Measurements from ENCODE around the gene SLC25A11. TPM values are rescaled to one million over a fixed set of nuclear protein-coding genes. Genes with fewer than 3 reads are reported as not detected.

SLC25A11 gene
- total and polyA plus RNA-seq, 9 donors, result 39.8 to 60.3 (median 55.9) TPM

DNA sequence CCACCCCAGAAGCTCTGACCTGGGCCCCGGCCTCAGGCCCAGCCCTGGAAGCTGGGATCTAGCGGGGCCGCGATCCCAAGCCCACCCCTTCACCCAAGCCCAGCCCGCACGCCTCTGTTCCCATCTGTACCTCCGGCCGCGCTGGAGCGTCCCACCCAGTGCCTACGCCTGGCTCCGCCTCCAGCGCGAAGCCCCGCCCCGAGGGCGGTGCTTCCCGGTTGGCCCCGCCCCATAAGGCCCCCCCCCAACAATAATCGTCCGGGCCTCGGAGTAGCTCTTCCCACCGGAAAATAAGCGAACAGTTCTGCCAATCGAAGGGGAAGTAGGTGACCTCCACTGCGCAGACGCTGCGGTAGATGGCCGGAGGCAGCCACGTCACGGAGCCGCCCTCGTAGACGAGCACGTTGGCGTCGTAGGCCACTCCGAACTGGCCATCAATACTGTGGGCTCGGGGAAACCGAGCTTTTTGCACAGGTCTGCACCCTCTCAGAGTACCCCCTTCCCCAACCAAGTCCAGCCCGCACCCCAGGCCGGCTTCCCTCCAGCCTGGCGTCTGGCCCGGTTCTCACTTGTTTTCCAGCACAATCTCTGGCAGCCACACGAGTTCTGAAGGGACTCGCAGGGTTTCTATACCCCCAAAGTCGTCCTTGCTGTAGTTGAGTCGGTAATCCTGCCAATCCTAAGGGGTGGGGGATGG is 38.0 kb downstream of the SLC25A11 start:
- 35% methylated on average over 45 of the region's 48 CpGs for WGBS (ENCODE audit: insufficient coverage)
- Histone ChIP-seq H3K9me3 (replicated peaks; ENCODE audit: control insufficient read depth, low read depth, low read length) (no peaks in the 10 kb centered on the region), H3K27ac (ENCODE audit: low read length) (peak overlapping the region; percentile 75), H3K4me1 (ENCODE audit: control insufficient read depth, insufficient read depth, low read length) (peaks cover 51% of the 10 kb centered on the region), H3K4me3 (ENCODE audit: low read length) (no peak overlapping the region), H3K36me3 (ENCODE audit: control insufficient read depth, insufficient read depth, low read length) (peaks cover 8% of the 10 kb centered on the region), H3K27me3 (ENCODE audit: control insufficient read depth, insufficient read depth, low read length) (peaks cover 38% of the 10 kb centered on the region)
- DNase-seq, result peak; percentile 76

DNA sequence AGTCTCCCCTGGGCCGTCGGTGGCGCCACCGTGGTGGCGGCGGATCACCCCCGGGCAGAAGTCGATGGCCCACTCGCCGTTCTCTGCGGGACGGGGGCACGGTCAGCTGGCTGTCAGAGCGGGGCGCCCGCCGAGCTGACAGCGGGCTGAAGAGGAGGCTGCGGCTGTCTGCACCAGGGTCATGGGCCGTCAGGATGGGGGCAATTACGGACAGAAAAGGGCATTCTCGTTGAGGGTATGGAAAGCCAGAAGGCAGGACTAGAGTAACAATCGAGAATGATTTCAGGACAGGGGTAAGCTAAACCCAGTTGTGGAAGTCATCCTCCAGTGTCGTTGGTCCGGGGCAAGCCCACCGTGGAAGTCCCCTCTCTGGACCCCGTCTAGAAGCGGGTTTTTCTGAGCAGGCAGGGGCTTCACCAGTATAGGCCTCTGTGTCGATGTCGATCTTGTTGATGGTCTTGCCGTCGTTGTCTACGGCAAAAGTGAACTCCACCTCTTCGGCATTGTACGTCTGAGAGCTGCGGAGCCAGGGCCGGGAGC is 38.7 kb downstream of the SLC25A11 start:
- peaks cover 51% of the 10 kb centered on the region for H3K4me1 ChIP-seq (ENCODE audit: control insufficient read depth, insufficient read depth, low read length)
- 42% methylated on average over 36 of the region's 37 CpGs for WGBS (ENCODE audit: insufficient coverage)
- no peaks in the 10 kb centered on the region for H3K9me3 ChIP-seq (replicated peaks; ENCODE audit: control insufficient read depth, low read depth, low read length)
- peak overlapping the region; percentile 69 for H3K27ac ChIP-seq (ENCODE audit: low read length)
- H3K4me3 ChIP-seq (ENCODE audit: low read length), result peak overlapping the region; percentile 8
- DNase-seq, result no peak
- H3K27me3 ChIP-seq (ENCODE audit: control insufficient read depth, insufficient read depth, low read length), result peaks cover 38% of the 10 kb centered on the region
- H3K36me3 ChIP-seq (ENCODE audit: control insufficient read depth, insufficient read depth, low read length), result peaks cover 14% of the 10 kb centered on the region

DNA sequence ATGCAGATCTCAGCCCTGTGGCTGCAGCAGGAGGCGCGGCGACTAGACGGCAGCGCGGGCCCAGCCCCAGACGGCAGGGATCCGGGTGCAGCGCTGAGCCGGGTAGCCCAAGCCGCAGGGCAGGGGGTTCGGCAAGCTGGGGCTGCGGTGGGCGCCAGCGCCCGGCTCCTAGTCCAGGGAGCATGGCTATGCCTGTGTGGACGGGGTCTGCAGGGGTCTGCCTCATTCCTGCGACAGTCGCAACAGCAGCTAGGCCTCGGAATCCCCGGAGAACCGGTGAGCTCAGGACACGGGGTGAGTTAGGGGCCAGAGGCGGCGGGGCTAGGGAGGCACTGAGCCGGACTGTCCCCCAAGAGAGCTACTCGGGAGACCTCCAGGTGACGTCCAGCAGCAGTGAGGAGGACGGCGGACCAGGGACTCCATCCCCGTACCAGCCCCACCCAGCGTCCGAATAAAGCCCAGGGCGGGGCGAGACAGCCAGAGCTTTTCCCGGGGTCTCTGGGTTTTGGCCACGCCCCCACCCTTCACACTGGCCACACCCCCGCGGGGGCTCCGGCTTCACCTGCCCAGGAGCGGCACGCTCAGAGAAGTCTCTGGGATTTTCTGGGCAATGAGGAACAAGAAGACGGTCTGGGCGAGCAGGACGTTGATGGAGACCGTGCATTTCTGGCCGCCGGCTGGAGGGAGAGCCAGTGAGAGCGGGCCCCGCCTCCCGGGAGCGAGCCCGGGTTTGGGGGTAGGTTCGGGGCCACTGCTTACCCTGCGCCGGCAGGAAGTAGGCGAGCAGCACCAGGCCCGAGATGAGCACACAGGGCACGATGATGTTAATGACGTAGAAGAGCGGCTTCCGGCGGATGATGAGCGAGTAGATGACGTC is 39.4 kb downstream of the SLC25A11 start:
- H3K27ac ChIP-seq (ENCODE audit: low read length), result no peak overlapping the region
- peak overlapping the region; percentile 8 for H3K4me3 ChIP-seq (ENCODE audit: low read length)
- DNase-seq, result peak; percentile 56
- peaks cover 38% of the 10 kb centered on the region for H3K27me3 ChIP-seq (ENCODE audit: control insufficient read depth, insufficient read depth, low read length)
- H3K4me1 ChIP-seq (ENCODE audit: control insufficient read depth, insufficient read depth, low read length), result peaks cover 51% of the 10 kb centered on the region
- H3K36me3 ChIP-seq (ENCODE audit: control insufficient read depth, insufficient read depth, low read length), result peaks cover 21% of the 10 kb centered on the region
- 15% methylated on average over 58 of the region's 65 CpGs for WGBS (ENCODE audit: insufficient coverage)
- H3K9me3 ChIP-seq (replicated peaks; ENCODE audit: control insufficient read depth, low read depth, low read length), result no peaks in the 10 kb centered on the region

DNA sequence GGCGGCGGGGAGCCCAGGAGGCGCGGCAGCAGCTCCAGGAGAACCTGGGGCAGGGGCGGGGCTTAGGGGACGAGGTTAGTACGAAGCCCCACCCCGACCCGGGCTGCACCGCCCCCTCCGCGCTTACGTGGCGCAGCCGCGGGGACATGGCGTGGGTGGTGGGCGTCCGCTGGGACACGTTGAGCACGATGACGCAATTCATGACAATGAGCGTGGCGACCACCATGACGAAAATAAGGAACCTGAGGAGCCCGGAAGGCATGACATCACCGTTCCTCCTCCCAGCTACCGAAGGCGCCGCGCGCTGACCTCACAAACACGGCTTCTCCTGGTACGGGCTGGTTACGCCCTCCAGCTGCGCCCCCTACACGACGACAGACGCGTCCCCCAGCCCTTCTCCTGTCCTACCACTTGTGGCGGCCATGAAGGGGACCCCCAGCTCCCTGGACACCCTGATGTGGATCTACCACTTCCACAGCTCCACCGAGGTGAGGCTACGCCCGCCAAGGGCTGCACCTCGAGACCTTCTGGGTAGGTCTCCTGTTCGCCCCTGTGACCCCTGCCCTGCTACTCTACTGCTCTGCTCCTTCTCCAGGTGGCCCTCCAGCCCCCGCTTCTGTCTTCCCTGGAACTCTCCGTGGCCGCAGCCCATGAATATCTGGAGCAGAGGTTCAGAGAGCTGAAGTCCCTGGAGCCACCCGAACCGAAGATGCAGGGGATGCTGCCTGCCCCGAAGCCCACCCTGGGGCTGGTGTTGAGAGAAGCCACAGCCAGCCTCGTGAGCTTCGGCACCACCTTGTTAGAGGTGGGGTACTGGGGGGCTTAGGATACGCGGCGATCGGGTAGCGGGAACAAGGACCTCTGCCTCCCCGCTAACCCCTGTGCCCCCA is 40.3 kb downstream of the SLC25A11 start, which contains the start of gene C17orf107:
Gene C17orf107 (plus strand): TSS at position 196 of the 890 bp plus-strand sequence. CDS start 227 bp downstream, at position 423.
- Histone ChIP-seq H3K27me3 (ENCODE audit: control insufficient read depth, insufficient read depth, low read length) (peaks cover 38% of the 10 kb centered on the region), H3K4me1 (ENCODE audit: control insufficient read depth, insufficient read depth, low read length) (peaks cover 51% of the 10 kb centered on the region), H3K9me3 (replicated peaks; ENCODE audit: control insufficient read depth, low read depth, low read length) (no peaks in the 10 kb centered on the region), H3K27ac (ENCODE audit: low read length) (peak within 1 kb of the TSS; percentile 20), H3K36me3 (ENCODE audit: control insufficient read depth, insufficient read depth, low read length) (peaks cover 29% of the 10 kb centered on the region), H3K4me3 (ENCODE audit: low read length) (peak within 1 kb of the TSS; percentile 45)
- peak; percentile 87 for DNase-seq
- WGBS (ENCODE audit: insufficient coverage), result 9% methylated on average over 54 of the region's 60 CpGs

DNA sequence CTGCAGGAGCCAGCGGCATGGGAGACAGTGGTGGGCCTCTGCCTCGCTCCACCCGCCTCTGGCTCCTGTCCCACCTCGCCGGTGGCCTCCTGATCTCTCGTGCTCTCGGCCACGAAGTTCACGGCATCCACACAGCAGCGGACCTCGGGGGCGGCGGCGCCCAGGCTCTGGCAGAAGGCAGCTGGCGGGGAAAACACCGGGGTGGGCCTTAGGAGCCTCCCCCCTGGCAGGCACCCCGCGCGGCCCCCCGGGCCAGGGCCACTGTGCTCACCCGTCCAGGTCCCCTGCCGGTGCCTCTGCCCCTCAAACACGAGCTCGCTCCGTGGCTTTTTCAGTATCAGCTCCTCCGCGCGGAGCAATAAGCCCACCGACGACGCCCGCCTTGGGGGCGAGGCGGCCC is 40.9 kb downstream of the SLC25A11 start:
- H3K27me3 ChIP-seq (ENCODE audit: control insufficient read depth, insufficient read depth, low read length), result peaks cover 38% of the 10 kb centered on the region
- peaks cover 51% of the 10 kb centered on the region for H3K4me1 ChIP-seq (ENCODE audit: control insufficient read depth, insufficient read depth, low read length)
- H3K9me3 ChIP-seq (replicated peaks; ENCODE audit: control insufficient read depth, low read depth, low read length), result no peaks in the 10 kb centered on the region
- DNase-seq, result no peak
- H3K36me3 ChIP-seq (ENCODE audit: control insufficient read depth, insufficient read depth, low read length), result peaks cover 35% of the 10 kb centered on the region
- H3K27ac ChIP-seq (ENCODE audit: low read length), result no peak overlapping the region
- WGBS (ENCODE audit: insufficient coverage), result 7% methylated on average over 34 of the region's 34 CpGs
- peak overlapping the region; percentile 45 for H3K4me3 ChIP-seq (ENCODE audit: low read length)

DNA sequence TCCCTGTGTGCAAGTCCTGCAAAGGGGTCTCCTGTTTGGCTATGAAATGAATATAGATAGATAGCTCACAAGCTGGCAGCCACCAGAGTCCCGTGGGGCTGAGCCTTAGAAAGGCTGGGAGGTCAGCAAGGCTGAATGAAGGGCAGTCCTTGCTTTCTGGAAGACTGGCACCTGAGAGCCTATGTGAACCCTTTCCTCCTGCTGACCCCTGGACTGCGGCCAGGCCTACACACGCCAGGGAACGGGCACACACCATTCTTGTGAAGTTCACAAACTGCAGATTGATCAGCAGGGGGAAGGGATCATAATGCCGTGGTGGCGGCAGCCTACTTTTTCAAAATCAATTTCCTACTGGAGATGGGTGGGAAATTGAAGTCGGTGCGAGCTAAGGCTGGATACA is 41.5 kb downstream of the SLC25A11 start:
- 90% methylated on average over 3 of the region's 8 CpGs for WGBS (ENCODE audit: insufficient coverage)
- peak; percentile 27 for DNase-seq
- no peak overlapping the region for H3K4me3 ChIP-seq (ENCODE audit: low read length)
- H3K27me3 ChIP-seq (ENCODE audit: control insufficient read depth, insufficient read depth, low read length), result peaks cover 38% of the 10 kb centered on the region
- no peak overlapping the region for H3K27ac ChIP-seq (ENCODE audit: low read length)
- peaks cover 41% of the 10 kb centered on the region for H3K36me3 ChIP-seq (ENCODE audit: control insufficient read depth, insufficient read depth, low read length)
- H3K9me3 ChIP-seq (replicated peaks; ENCODE audit: control insufficient read depth, low read depth, low read length), result no peaks in the 10 kb centered on the region
- H3K4me1 ChIP-seq (ENCODE audit: control insufficient read depth, insufficient read depth, low read length), result peaks cover 48% of the 10 kb centered on the region

DNA sequence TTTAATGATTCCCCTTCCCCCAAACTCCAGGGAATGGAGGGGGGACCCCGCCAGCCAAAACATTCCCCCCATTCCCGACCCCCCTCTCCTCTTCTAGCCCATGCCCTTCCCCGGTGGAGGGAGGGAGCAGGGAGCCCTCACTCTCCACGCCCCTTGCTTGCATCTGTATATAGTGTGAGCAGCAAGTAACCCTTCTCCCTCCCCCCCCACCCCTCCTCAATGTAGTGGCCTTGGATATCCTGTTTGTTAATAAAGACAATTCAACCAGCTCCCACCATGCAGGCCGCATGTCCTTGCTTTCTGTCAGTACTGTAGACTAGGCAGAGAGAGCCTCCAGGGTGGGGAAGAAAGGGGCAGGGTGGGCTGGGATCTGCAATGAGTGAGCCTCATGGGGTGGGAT is 42.1 kb downstream of the SLC25A11 start:
- no peak overlapping the region for H3K27ac ChIP-seq (ENCODE audit: low read length)
- no peak overlapping the region for H3K4me3 ChIP-seq (ENCODE audit: low read length)
- H3K27me3 ChIP-seq (ENCODE audit: control insufficient read depth, insufficient read depth, low read length), result peaks cover 38% of the 10 kb centered on the region
- peaks cover 47% of the 10 kb centered on the region for H3K36me3 ChIP-seq (ENCODE audit: control insufficient read depth, insufficient read depth, low read length)
- WGBS (ENCODE audit: insufficient coverage), result no CpG with 5 or more reads among the region's 5 CpGs
- H3K9me3 ChIP-seq (replicated peaks; ENCODE audit: control insufficient read depth, low read depth, low read length), result no peaks in the 10 kb centered on the region
- DNase-seq, result peak; percentile 17
- H3K4me1 ChIP-seq (ENCODE audit: control insufficient read depth, insufficient read depth, low read length), result peaks cover 42% of the 10 kb centered on the region

DNA sequence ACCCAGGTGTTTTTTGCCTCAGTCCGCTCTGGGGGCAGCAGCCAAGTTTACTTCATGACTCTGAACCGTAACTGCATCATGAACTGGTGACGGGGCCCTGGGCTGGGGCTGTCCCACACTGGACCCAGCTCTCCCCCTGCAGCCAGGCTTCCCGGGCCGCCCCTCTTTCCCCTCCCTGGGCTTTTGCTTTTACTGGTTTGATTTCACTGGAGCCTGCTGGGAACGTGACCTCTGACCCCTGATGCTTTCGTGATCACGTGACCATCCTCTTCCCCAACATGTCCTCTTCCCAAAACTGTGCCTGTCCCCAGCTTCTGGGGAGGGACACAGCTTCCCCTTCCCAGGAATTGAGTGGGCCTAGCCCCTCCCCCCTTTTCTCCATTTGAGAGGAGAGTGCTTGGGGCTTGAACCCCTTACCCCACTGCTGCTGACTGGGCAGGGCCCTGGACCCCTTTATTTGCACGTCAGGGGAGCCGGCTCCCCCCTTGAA is 42.6 kb downstream of the SLC25A11 start:
- no peak overlapping the region for H3K4me3 ChIP-seq (ENCODE audit: low read length)
- H3K36me3 ChIP-seq (ENCODE audit: control insufficient read depth, insufficient read depth, low read length), result peaks cover 52% of the 10 kb centered on the region
- no peak overlapping the region for H3K27ac ChIP-seq (ENCODE audit: low read length)
- no peaks in the 10 kb centered on the region for H3K9me3 ChIP-seq (replicated peaks; ENCODE audit: control insufficient read depth, low read depth, low read length)
- DNase-seq, result peak; percentile 22
- peaks cover 38% of the 10 kb centered on the region for H3K27me3 ChIP-seq (ENCODE audit: control insufficient read depth, insufficient read depth, low read length)
- WGBS (ENCODE audit: insufficient coverage), result 66% methylated on average over 7 of the region's 10 CpGs
- H3K4me1 ChIP-seq (ENCODE audit: control insufficient read depth, insufficient read depth, low read length), result peaks cover 36% of the 10 kb centered on the region

DNA sequence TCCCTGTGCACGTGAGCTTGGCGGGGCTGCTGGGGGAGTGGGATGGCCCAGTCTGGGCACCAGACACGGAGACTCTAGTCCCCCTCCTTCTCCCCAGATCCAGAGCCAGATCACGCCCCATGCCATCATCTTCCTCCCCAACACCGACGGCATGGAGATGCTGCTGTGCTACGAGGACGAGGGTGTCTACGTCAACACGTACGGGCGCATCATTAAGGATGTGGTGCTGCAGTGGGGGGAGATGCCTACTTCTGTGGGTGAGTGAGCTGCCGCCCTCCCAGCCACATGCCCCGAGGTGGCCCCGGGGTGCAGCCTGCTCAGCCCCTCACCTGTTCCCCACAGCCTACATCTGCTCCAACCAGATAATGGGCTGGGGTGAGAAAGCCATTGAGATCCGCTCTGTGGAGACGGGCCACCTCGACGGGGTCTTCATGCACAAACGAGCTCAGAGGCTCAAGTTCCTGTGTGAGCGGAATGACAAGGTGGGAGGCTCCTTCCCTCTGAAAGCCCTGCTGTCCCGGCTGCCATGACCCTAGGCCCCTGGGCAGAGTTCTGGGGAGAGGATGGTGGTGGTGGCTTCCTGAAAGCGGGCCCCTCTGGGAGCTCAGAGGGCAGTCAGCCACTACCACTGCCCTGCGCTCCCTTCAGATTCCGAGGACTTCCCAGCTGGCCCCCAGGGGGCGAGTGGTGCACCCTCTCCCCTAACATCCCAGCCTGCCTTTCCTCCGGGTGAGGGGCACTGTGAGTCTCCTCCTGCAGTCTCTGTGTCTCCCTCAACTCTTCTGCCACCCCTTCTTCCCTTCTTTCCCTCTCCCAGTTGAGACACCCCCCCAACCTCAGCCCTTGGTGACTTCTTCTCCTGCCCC is 43.3 kb downstream of the SLC25A11 start:
- Histone ChIP-seq H3K9me3 (replicated peaks; ENCODE audit: control insufficient read depth, low read depth, low read length) (no peaks in the 10 kb centered on the region), H3K27ac (ENCODE audit: low read length) (no peak overlapping the region), H3K4me1 (ENCODE audit: control insufficient read depth, insufficient read depth, low read length) (peaks cover 31% of the 10 kb centered on the region), H3K36me3 (ENCODE audit: control insufficient read depth, insufficient read depth, low read length) (peaks cover 54% of the 10 kb centered on the region), H3K4me3 (ENCODE audit: low read length) (no peak overlapping the region), H3K27me3 (ENCODE audit: control insufficient read depth, insufficient read depth, low read length) (peaks cover 34% of the 10 kb centered on the region)
- WGBS (ENCODE audit: insufficient coverage), result 86% methylated on average over 14 of the region's 27 CpGs
- DNase-seq, result no peak
